ENCODE data around the gene LRP2. TPM values are rescaled to one million over a fixed set of nuclear protein-coding genes. Genes with fewer than 3 reads are reported as not detected.

The LRP2 gene
- total RNA-seq, 6 donors from 2014 or later: 20.0 to 56.5 (median 27.5) TPM

DNA sequence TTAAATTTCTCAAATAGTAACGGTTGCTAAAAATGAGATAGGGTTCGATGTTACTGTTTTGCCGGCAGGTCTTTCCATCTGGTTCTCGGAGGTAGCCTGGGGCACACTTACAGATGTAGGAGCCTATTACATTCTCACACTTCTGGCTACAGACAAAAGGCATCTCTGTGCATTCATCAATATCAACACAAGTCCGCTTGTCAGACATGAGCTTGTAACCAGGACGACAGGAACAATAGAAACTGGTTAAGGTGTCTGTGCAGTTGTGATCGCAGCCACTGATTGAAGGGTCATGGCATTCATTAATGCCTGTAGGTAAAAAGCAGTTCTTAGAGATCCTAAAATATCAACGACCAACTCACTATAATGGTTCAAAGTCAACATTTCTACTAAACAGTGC, 176.6 kb downstream of the LRP2 start:
- Histone ChIP-seq H3K9me3 (no peaks in the 10 kb centered on the region), H3K27ac (no peak overlapping the region), H3K4me1 (no peaks in the 10 kb centered on the region), H3K36me3 (no peaks in the 10 kb centered on the region), H3K4me3 (no peak overlapping the region), H3K27me3 (no peaks in the 10 kb centered on the region)
- DNase-seq: no peak
- WGBS, 2 donors: 88 to 90% methylated on average over 8 of the region's 8 CpGs
- no peak for ATAC-seq (ENCODE audit: low FRiP score in 2 of 2)
- no peak for TF ChIP-seq EP300 (IDR thresholded peaks at IDR 0.05)
- TF ChIP-seq POLR2A (IDR thresholded peaks at IDR 0.05): no peak
- TF ChIP-seq POLR2AphosphoS5 (IDR thresholded peaks at IDR 0.05): no peak
- TF ChIP-seq, protein P1, sequence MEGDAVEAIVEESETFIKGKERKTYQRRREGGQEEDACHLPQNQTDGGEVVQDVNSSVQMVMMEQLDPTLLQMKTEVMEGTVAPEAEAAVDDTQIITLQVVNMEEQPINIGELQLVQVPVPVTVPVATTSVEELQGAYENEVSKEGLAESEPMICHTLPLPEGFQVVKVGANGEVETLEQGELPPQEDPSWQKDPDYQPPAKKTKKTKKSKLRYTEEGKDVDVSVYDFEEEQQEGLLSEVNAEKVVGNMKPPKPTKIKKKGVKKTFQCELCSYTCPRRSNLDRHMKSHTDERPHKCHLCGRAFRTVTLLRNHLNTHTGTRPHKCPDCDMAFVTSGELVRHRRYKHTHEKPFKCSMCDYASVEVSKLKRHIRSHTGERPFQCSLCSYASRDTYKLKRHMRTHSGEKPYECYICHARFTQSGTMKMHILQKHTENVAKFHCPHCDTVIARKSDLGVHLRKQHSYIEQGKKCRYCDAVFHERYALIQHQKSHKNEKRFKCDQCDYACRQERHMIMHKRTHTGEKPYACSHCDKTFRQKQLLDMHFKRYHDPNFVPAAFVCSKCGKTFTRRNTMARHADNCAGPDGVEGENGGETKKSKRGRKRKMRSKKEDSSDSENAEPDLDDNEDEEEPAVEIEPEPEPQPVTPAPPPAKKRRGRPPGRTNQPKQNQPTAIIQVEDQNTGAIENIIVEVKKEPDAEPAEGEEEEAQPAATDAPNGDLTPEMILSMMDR (IDR thresholded peaks at IDR 0.05): no peak

DNA sequence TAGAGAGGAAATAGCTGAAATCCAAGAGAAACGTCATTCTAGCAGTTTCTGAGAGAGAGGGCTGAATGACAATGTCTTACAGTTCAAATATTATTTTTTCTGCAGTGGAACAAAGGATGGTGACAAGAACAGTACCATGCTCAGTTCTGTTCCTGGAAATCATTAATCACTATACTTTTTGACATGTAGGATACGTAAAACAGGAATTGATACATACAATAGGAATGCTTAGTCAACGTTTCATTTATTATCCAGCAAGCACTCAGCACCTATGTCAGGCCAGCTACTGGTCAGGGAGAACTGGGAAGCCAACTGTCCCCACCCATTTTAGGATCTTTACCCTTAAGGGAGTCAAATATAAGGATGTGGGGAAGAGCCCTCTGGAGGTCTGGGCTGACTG, 178.3 kb downstream of the LRP2 start:
- WGBS, 2 donors: 33 to 42% methylated on average over 3 of the region's 3 CpGs
- Histone ChIP-seq H3K4me1 (no peaks in the 10 kb centered on the region), H3K4me3 (no peak overlapping the region), H3K36me3 (no peaks in the 10 kb centered on the region), H3K9me3 (no peaks in the 10 kb centered on the region), H3K27ac (no peak overlapping the region), H3K27me3 (no peaks in the 10 kb centered on the region)
- no peak for TF ChIP-seq EP300 (IDR thresholded peaks at IDR 0.05)
- no peak for TF ChIP-seq POLR2AphosphoS5 (IDR thresholded peaks at IDR 0.05)
- no peak for TF ChIP-seq POLR2A (IDR thresholded peaks at IDR 0.05)
- TF ChIP-seq, protein P1 (IDR thresholded peaks at IDR 0.05): no peak
- DNase-seq (no peak), ATAC-seq (ENCODE audit: low FRiP score in 2 of 2) (no peak)

DNA sequence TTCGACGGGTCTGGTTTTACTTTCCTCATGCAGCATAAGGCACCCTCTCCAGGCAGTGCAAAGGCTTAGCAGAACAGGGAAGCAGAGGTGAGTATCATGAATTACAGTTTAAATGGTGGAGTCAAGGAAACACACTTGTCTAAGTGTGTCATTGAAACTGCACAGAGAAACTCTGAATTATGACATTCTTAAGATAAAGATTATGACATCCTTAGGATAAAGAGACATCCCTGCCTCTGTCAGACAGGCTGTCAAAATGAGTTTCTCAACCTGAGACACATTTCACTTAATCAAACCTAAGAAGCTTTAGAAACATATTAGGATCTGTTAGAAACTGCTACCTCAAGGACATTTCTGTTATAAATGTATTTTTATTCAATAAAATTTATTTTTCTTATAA, 179.8 kb downstream of the LRP2 start:
- Histone ChIP-seq H3K4me3 (no peak overlapping the region), H3K9me3 (no peaks in the 10 kb centered on the region), H3K27ac (no peak overlapping the region), H3K36me3 (no peaks in the 10 kb centered on the region), H3K4me1 (no peaks in the 10 kb centered on the region), H3K27me3 (no peaks in the 10 kb centered on the region)
- TF ChIP-seq, protein P1 (IDR thresholded peaks at IDR 0.05): no peak
- TF ChIP-seq POLR2A (IDR thresholded peaks at IDR 0.05): no peak
- no peak for TF ChIP-seq EP300 (IDR thresholded peaks at IDR 0.05)
- TF ChIP-seq POLR2AphosphoS5 (IDR thresholded peaks at IDR 0.05): no peak
- ATAC-seq (ENCODE audit: low FRiP score in 2 of 2) (no peak), DNase-seq (no peak)
- WGBS, 2 donors: 82 to 85% methylated on average over 2 of the region's 2 CpGs

DNA sequence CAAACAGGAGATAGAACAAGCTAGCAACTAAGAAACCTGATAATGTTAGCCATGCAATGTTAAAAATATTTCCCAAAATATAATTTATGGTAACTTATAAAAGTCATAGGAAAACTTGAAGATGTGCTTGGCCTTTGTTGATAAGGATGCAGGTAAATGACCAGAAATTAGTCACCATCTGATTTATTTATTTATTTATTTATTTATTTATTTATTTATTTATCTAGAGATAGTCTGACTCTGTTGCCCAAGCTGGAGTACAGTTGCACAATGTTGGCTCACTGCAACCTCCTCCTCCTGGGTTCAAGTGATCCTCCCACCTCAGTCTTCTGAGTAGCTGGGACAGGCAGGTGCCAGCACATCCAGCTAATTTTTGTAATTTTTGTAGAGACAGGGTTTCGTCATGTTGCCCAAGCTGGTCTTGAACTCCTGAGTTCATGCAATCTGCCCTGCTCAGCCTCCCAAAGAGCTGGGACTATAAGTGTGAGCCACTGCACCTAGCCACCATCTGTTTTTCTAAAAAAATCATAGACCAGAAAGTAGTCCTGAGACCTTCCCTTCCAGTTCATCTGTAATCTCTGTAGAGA, 183.4 kb downstream of the LRP2 start:
- no peaks in the 10 kb centered on the region for H3K9me3 ChIP-seq
- 88 to 94% methylated on average over 1 of the region's 1 CpG for WGBS, 2 donors
- H3K27me3 ChIP-seq: no peaks in the 10 kb centered on the region
- H3K27ac ChIP-seq: no peak overlapping the region
- DNase-seq (no peak), ATAC-seq (ENCODE audit: low FRiP score in 2 of 2) (no peak)
- no peaks in the 10 kb centered on the region for H3K36me3 ChIP-seq
- H3K4me1 ChIP-seq: no peaks in the 10 kb centered on the region
- H3K4me3 ChIP-seq: no peak overlapping the region
- TF ChIP-seq POLR2AphosphoS5 (IDR thresholded peaks at IDR 0.05) (no peak), EP300 (IDR thresholded peaks at IDR 0.05) (no peak), POLR2A (IDR thresholded peaks at IDR 0.05) (no peak)
- TF ChIP-seq, protein P1 (IDR thresholded peaks at IDR 0.05): no peak

DNA sequence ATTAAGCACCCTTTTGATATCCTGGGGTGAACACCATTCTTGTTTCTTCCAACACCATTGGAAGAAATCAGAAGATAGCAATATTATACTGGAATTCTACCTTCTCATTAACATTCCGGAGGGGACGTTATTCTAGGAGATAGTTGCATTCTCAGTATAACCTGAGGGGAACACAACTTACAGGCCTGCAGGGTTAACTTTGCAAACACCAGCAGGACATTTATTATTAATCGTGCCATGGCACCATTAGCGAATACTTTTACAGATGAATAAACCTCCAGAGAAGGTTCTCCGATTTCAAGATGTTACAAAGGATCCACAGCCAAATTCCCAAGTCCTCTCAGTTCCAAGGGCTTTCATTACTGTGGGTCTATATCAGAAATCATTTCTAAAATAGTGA, 184.0 kb downstream of the LRP2 start:
- ATAC-seq (ENCODE audit: low FRiP score in 2 of 2) (no peak), DNase-seq (no peak)
- TF ChIP-seq, protein P1 (IDR thresholded peaks at IDR 0.05): no peak
- WGBS, 2 donors: 69 to 82% methylated on average over 5 of the region's 5 CpGs
- H3K27ac ChIP-seq: no peak overlapping the region
- H3K36me3 ChIP-seq: no peaks in the 10 kb centered on the region
- H3K4me1 ChIP-seq: no peaks in the 10 kb centered on the region
- no peaks in the 10 kb centered on the region for H3K27me3 ChIP-seq
- H3K4me3 ChIP-seq: no peak overlapping the region
- no peaks in the 10 kb centered on the region for H3K9me3 ChIP-seq

Measured in upper lobe of left lung (tissue), 6 donors.